Smooth muscle cell (in vitro differentiated cells): ENCODE results near the gene SORCS3. TPM values are rescaled to one million over a fixed set of nuclear protein-coding genes. Genes with fewer than 3 reads are reported as not detected.

Experiments used
- DNase-seq: peaks from one replicate; lab custom pipeline; 2025; ENCODE audit not compliant: unreplicated experiment; lab: John Stamatoyannopoulos, UW
- H2AFZ ChIP-seq: fragments of 200-600 bp; sonication (generic); 2 replicates; pipeline ENCODE4 v1.6.0; 2016; ENCODE audit warnings: antibody characterized with exemption, low read depth, mild to moderate bottlenecking
- H3F3A ChIP-seq: fragments of 200-600 bp; sonication (generic); 2 replicates; pipeline ENCODE4 v1.6.0; 2017; ENCODE audit warnings: antibody characterized with exemption, low read depth
- H3K27ac ChIP-seq: fragments of 200-600 bp; sonication (generic); 2 replicates; pipeline ENCODE4 v1.5.1; 2016; ENCODE audit warnings: low read depth, mild to moderate bottlenecking
- H3K27me3 ChIP-seq: fragments of 200-600 bp; sonication (generic); 2 replicates; pipeline ENCODE4 v1.6.1; 2016; ENCODE audit warnings: low read depth, mild to moderate bottlenecking
- H3K36me3 ChIP-seq: fragments of 200-600 bp; sonication (generic); 2 replicates; pipeline ENCODE4 v1.5.1; 2016; ENCODE audit warnings: low read depth
- H3K4me1 ChIP-seq: fragments of 200-600 bp; sonication (generic); 2 replicates; pipeline ENCODE4 v1.5.1; 2016; ENCODE audit warnings: low read depth
- H3K4me2 ChIP-seq: fragments of 200-600 bp; sonication (generic); 2 replicates; pipeline ENCODE4 v1.6.0; 2016; ENCODE audit warnings: mild to moderate bottlenecking
- H3K4me3 ChIP-seq: fragments of 200-600 bp; sonication (generic); 2 replicates; pipeline ENCODE4 v1.5.1; 2016; ENCODE audit warnings: mild to moderate bottlenecking
- H3K79me2 ChIP-seq: fragments of 200-600 bp; sonication (generic); 2 replicates; pipeline ENCODE4 v1.6.0; 2016; ENCODE audit warnings: low read depth, mild to moderate bottlenecking
- H3K9ac ChIP-seq: fragments of 200-600 bp; sonication (generic); 2 replicates; pipeline ENCODE4 v1.6.0; 2016; ENCODE audit warnings: low read depth
- H3K9me3 ChIP-seq: fragments of 200-600 bp; sonication (generic); replicated peaks from 2 replicates; pipeline ENCODE4 v1.5.1; 2016; ENCODE audit warnings: low read depth
- H4K20me1 ChIP-seq: fragments of 200-600 bp; sonication (generic); 2 replicates; pipeline ENCODE4 v1.6.0; 2016; ENCODE audit warnings: low read depth
- CTCF ChIP-seq: fragments of 200-600 bp; sonication (generic); IDR thresholded peaks from 2 replicates; pipeline ENCODE4 v1.5.1; 2017; ENCODE audit warnings: borderline replicate concordance, mild to moderate bottlenecking, antibody characterized with exemption; ENCODE audit not compliant: insufficient read depth, poor library complexity, severe bottlenecking
- WGBS: methylation state at CpG from one replicate; pipeline ENCODE4 v1.1.7; 2016; ENCODE audit warnings: low lambda C conversion rate; 5-methylcytosine and 5-hydroxymethylcytosine counted together
- polyA plus RNA-seq: library from polyadenylated mRNA; unstranded; fragments of >200 nt; fragmentation: Nextera tagmentation; extraction: Ambion mirVana; gene quantifications from 2 replicates; pipeline ENCODE4 v1.2.1, GENCODE V29; 2016
- total RNA-seq: library from RNA; depleted of rRNA; stranded (reverse); fragments of >200 nt; gene quantifications from 2 replicates; pipeline ENCODE4 v1.2.3, GENCODE V29; 2014

Gene SORCS3
- total and polyA plus RNA-seq, 2 experiments from 2014 or later, result not detected

- Histone ChIP-seq H3K4me2 (no peak overlapping the region), H3K4me1 (no peaks in the 10 kb centered on the region), H3K27ac (no peak overlapping the region), H3K4me3 (no peak overlapping the region), H3K9me3 (no peaks in the 10 kb centered on the region), H3F3A (no peaks in the 10 kb centered on the region), H3K36me3 (no peaks in the 10 kb centered on the region), H3K79me2 (no peaks in the 10 kb centered on the region), H4K20me1 (no peaks in the 10 kb centered on the region), H3K27me3 (peaks cover 79% of the 10 kb centered on the region), H2AFZ (no peak overlapping the region), H3K9ac (no peak overlapping the region)
- no peak for TF ChIP-seq CTCF
- DNase-seq, result no peak
- WGBS, result 63% methylated on average over 3 of the region's 3 CpGs
These were observed 132.0 kb downstream of the SORCS3 start for GRCh38 chr10:104773105-104773504.

GRCh38 chr10:104774234-104774633 is 133.1 kb downstream of the SORCS3 start:
- Histone ChIP-seq H3K9me3 (no peaks in the 10 kb centered on the region), H3K4me3 (no peak overlapping the region), H2AFZ (no peak overlapping the region), H3K36me3 (no peaks in the 10 kb centered on the region), H3K4me1 (no peaks in the 10 kb centered on the region), H3K27ac (no peak overlapping the region), H3F3A (no peaks in the 10 kb centered on the region), H4K20me1 (no peaks in the 10 kb centered on the region), H3K27me3 (peaks cover 68% of the 10 kb centered on the region), H3K9ac (no peak overlapping the region), H3K4me2 (no peak overlapping the region), H3K79me2 (no peaks in the 10 kb centered on the region)
- no peak for TF ChIP-seq CTCF
- WGBS, result 70% methylated on average over 6 of the region's 6 CpGs
- DNase-seq, result no peak

- H3K9me3 ChIP-seq, result no peaks in the 10 kb centered on the region
- H3K27ac ChIP-seq, result no peak overlapping the region
- H3K4me1 ChIP-seq, result no peaks in the 10 kb centered on the region
- peaks cover 71% of the 10 kb centered on the region for H3K27me3 ChIP-seq
- TF ChIP-seq CTCF, result peak; percentile 5
- no peak for DNase-seq
- H3F3A ChIP-seq, result no peaks in the 10 kb centered on the region
- H3K36me3 ChIP-seq, result no peaks in the 10 kb centered on the region
- H3K4me3 ChIP-seq, result no peak overlapping the region
- H3K9ac ChIP-seq, result no peak overlapping the region
- H2AFZ ChIP-seq, result no peak overlapping the region
- WGBS, result 81% methylated on average over 4 of the region's 4 CpGs
- H3K79me2 ChIP-seq, result no peaks in the 10 kb centered on the region
- no peak overlapping the region for H3K4me2 ChIP-seq
- no peaks in the 10 kb centered on the region for H4K20me1 ChIP-seq
These were observed 136.2 kb downstream of the SORCS3 start for GRCh38 chr10:104777086-104777799.

- no peak for DNase-seq
- Histone ChIP-seq H3K9me3 (no peaks in the 10 kb centered on the region), H3K9ac (no peak overlapping the region), H4K20me1 (no peaks in the 10 kb centered on the region), H3K27me3 (peaks cover 66% of the 10 kb centered on the region), H3K27ac (no peak overlapping the region), H3K4me2 (no peak overlapping the region), H2AFZ (no peak overlapping the region), H3K4me3 (no peak overlapping the region), H3K4me1 (no peaks in the 10 kb centered on the region), H3K36me3 (no peaks in the 10 kb centered on the region), H3K79me2 (no peaks in the 10 kb centered on the region), H3F3A (no peaks in the 10 kb centered on the region)
- TF ChIP-seq CTCF, result no peak
- WGBS, result 88% methylated on average over 3 of the region's 3 CpGs
These were observed 137.3 kb downstream of the SORCS3 start for GRCh38 chr10:104778371-104778770.
